ENCODE measurements around the gene CXCR6.

DNA sequence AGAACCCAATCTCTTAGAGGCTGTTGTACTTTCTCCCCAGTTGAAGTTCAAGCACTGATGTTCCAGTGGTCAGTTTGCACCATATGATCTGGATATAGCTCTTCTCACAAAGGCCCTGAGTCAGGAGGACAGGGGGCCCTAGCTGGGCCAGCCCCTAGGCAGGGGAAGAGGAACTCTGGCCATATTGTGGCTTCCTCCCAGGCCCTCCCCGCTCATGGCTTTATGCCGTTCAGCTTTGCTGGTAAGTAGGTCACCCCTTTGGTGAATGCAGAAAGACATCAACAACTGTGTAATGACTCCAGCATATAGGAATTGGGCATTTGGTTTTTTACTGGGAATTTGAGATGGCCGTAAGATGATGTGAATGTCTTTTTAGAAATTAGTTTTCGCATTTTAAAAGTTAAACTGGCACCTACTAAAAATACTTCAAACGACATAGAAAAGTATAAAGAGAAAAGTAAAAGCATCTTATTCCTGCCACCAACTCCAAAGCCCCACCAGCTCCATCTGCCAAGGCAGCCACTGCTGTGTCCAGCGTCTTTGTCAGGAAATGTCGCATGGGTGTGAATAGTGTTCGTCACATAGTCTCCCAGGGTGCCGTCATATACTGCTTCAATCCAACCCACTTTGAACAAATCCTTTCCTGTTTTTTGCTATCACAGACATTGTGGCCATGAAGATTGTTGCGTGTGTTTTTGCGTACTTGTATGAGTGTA, 31.6 kb upstream of the CXCR6 start:
- TF ChIP-seq EZH2 (IDR thresholded peaks at IDR 0.05; ENCODE audit: insufficient read depth, low read length), result no peak
- TF ChIP-seq, protein P1, sequence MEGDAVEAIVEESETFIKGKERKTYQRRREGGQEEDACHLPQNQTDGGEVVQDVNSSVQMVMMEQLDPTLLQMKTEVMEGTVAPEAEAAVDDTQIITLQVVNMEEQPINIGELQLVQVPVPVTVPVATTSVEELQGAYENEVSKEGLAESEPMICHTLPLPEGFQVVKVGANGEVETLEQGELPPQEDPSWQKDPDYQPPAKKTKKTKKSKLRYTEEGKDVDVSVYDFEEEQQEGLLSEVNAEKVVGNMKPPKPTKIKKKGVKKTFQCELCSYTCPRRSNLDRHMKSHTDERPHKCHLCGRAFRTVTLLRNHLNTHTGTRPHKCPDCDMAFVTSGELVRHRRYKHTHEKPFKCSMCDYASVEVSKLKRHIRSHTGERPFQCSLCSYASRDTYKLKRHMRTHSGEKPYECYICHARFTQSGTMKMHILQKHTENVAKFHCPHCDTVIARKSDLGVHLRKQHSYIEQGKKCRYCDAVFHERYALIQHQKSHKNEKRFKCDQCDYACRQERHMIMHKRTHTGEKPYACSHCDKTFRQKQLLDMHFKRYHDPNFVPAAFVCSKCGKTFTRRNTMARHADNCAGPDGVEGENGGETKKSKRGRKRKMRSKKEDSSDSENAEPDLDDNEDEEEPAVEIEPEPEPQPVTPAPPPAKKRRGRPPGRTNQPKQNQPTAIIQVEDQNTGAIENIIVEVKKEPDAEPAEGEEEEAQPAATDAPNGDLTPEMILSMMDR (IDR thresholded peaks at IDR 0.05; ENCODE audit: insufficient read depth, low read depth, low read length), result no peak
